ENCODE data around the gene MEPCE. TPM values are rescaled to one million over a fixed set of nuclear protein-coding genes. Genes with fewer than 3 reads are reported as not detected.

MEPCE gene
- total RNA-seq, 6 experiments from 2014 or later, result 17.1 to 25.1 (median 20.7) TPM

- DNase-seq, result no peak
- WGBS (ENCODE audit: insufficient coverage, low coverage, low lambda C conversion rate, missing lambda C conversion rate), result 93% methylated on average over 3 of the region's 6 CpGs
- H3K36me3 ChIP-seq, result no peaks in the 10 kb centered on the region
Measured at GRCh38 chr7:100457033-100457432, 27.4 kb downstream of the MEPCE start.

GRCh38 chr7:100464210-100464660, 34.6 kb downstream of the MEPCE start, which contains the start of gene SPACDR:
Gene SPACDR (minus strand): TSS chr7:100464260. CDS start chr7:100464025, 235 bp downstream.
- peaks cover 0 to 9% (median 0%) of the 10 kb centered on the region in 4 donors for H3K4me1 ChIP-seq
- H3K4me3 ChIP-seq, result no peak within 1 kb of the TSS
- no peak for DNase-seq
- intact Hi-C loops (cut with DNase I), result no loop called here
- H3K27me3 ChIP-seq, result no peaks in the 10 kb centered on the region
- no peak within 1 kb of the TSS for H3K27ac ChIP-seq
- no peak for ATAC-seq
- TF ChIP-seq, protein P1, sequence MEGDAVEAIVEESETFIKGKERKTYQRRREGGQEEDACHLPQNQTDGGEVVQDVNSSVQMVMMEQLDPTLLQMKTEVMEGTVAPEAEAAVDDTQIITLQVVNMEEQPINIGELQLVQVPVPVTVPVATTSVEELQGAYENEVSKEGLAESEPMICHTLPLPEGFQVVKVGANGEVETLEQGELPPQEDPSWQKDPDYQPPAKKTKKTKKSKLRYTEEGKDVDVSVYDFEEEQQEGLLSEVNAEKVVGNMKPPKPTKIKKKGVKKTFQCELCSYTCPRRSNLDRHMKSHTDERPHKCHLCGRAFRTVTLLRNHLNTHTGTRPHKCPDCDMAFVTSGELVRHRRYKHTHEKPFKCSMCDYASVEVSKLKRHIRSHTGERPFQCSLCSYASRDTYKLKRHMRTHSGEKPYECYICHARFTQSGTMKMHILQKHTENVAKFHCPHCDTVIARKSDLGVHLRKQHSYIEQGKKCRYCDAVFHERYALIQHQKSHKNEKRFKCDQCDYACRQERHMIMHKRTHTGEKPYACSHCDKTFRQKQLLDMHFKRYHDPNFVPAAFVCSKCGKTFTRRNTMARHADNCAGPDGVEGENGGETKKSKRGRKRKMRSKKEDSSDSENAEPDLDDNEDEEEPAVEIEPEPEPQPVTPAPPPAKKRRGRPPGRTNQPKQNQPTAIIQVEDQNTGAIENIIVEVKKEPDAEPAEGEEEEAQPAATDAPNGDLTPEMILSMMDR (IDR thresholded peaks at IDR 0.05), result no peak
- TF ChIP-seq POLR2A (IDR thresholded peaks at IDR 0.05), result no peak
- H3K9me3 ChIP-seq, result no peaks in the 10 kb centered on the region
- peaks cover 0 to 1% (median 0%) of the 10 kb centered on the region in 4 donors for H3K36me3 ChIP-seq
- 74% methylated on average over 4 of the region's 7 CpGs for WGBS (ENCODE audit: insufficient coverage, low coverage, low lambda C conversion rate, missing lambda C conversion rate)

More at GRCh38 chr7:100457033-100457432, 27.4 kb downstream of the MEPCE start:
- Histone ChIP-seq H3K4me1 (no peaks in the 10 kb centered on the region), H3K27me3 (no peaks in the 10 kb centered on the region), H3K4me3 (no peak overlapping the region), H3K9me3 (no peaks in the 10 kb centered on the region), H3K27ac (no peak overlapping the region)
- TF ChIP-seq POLR2A (IDR thresholded peaks at IDR 0.05), result no peak
- TF ChIP-seq, protein P1 (IDR thresholded peaks at IDR 0.05), result no peak
- intact Hi-C loops (cut with DNase I), result no loop called here
- ATAC-seq, result no peak

GRCh38 chr7:100464791-100465190, 35.2 kb downstream of the MEPCE start:
- Histone ChIP-seq H3K27ac (no peak overlapping the region), H3K4me3 (no peak overlapping the region), H3K9me3 (no peaks in the 10 kb centered on the region), H3K36me3 (peaks cover 0 to 1% (median 0%) of the 10 kb centered on the region in 4 donors), H3K4me1 (peaks cover 0 to 14% (median 2%) of the 10 kb centered on the region in 4 donors), H3K27me3 (no peaks in the 10 kb centered on the region)
- no peak for DNase-seq
- intact Hi-C loops (cut with DNase I), result no loop called here
- WGBS (ENCODE audit: insufficient coverage, low coverage, low lambda C conversion rate, missing lambda C conversion rate), result 100% methylated on average over 1 of the region's 2 CpGs
- ATAC-seq, result no peak
- TF ChIP-seq POLR2A (IDR thresholded peaks at IDR 0.05), result no peak
- TF ChIP-seq, protein P1 (IDR thresholded peaks at IDR 0.05), result no peak

DNA sequence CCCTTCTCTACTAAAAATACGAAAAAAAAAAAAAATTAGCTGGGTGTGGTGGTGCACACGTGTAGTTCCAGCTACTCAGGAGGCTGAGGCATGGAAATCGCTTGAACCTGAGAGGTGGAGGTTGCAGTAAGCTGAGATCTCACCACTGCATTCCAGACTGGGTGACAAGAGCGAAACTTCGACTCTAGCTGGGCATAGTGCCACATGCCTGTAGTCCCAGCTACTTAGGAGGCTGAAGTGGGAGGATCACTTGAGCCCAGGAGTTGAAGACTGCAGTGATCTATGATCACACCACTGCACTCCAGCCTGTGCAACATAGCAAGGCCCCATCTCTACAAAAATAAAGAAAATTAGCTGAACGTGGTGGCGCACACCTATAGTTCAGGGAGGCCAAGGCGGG, 35.7 kb downstream of the MEPCE start:
- Histone ChIP-seq H3K27ac (no peak overlapping the region), H3K4me3 (no peak overlapping the region), H3K4me1 (peaks cover 0 to 14% (median 2%) of the 10 kb centered on the region in 4 donors), H3K36me3 (peaks cover 0 to 1% (median 0%) of the 10 kb centered on the region in 4 donors), H3K9me3 (no peaks in the 10 kb centered on the region), H3K27me3 (no peaks in the 10 kb centered on the region)
- ATAC-seq (peak in 1 of 4 donors; percentile 18), DNase-seq (no peak)
- WGBS (ENCODE audit: insufficient coverage, low coverage, low lambda C conversion rate, missing lambda C conversion rate), result 52% methylated on average over 7 of the region's 8 CpGs
- intact Hi-C loops (cut with DNase I), result no loop called here
- no peak for TF ChIP-seq POLR2A (IDR thresholded peaks at IDR 0.05)
- TF ChIP-seq, protein P1 (IDR thresholded peaks at IDR 0.05), result no peak

All from right lobe of liver (tissue), 6 donors.